Stimulated activated CD4-positive, alpha-beta T cell treated with anti-CD3 and anti-CD28 coated beads, Interleukin-1b, Interleukin-23, amount 100 ng/mL, for 48 hours (primary cell): ENCODE data around the gene SLC35E2B.
"Not testable (repeated sequence)": the region's sequence is repeated elsewhere in the genome, so short reads cannot be mapped to it uniquely, and the experiment has no call there.

Experiments
- DNase-seq: peaks from one replicate; pipeline ENCODE4 v3.0.0-alpha.2; 2020

SLC35E2B gene

DNA sequence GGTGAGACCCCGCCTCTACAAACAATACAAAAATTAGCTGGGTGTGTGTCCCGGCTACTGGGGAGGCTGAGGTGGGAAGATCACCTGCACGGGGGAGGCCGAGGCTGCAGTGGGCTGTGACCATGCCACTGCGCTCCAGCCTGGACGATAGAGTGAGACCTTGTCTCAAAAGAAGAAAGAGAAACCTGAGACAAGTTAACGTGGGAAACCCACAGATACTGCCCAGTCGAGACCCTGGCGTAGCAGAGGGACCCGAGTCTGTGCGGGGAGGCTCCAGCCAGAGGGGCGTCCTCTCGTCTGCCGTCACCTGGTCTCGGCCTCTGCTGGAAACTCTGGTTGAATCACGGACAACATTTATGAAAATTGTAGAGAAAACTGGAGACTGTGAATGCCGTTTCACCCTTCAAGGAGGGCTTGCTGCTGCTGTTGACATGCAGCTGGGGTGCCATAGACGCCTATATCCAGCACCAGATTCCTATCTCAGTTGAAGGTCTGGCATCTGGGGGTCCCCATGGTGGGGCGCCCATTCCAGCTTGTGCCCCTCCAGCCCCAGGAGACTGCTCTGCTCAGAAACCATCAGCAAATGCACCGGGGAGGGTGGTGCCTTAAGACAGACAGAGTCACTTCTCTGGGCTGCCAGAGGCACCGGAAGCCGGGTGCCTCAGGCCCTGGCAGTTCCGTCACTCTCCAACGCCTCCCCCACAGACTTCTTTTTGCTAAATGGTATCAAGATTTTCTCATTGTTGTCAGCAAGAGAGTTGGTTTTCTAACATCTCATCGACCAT, 20.2 kb downstream of the SLC35E2B start:
- DNase-seq, result no peak

DNA sequence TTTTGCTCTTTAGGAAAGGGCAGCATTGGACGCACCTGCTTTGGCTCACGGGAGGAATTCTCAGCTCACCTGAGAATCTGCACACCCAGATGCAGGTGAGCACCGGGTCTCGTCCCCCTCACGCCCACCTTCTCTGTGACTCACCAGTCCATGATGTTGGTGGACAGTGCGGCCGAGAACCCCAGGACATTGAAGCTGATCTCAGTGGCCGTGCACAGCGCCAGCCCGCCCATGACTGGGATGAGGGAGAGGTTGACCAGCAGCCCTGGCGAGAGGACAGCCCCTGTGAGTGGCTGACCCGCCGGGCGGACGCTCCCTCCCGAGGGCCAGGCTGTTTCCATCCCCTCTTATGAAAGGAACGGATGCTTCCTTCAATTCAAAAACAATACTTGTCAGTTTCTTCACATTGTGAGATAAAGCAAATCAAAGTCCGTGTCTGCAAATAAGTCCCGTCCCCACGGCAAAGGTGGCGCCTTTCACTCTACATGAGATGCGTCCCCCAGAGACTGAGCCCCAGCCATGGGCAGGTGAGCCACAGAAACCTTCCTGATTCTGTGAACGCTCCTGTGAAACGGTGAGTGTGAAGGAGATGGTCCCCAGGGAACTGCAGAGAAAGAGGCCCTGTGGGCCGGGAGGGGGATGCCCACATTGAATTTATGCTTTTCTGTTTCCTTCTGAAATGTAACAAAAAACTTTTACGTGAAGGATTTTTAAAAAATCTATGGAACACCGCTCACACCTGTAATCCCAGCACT, 21.1 kb downstream of the SLC35E2B start:
- DNase-seq, result no peak

DNA sequence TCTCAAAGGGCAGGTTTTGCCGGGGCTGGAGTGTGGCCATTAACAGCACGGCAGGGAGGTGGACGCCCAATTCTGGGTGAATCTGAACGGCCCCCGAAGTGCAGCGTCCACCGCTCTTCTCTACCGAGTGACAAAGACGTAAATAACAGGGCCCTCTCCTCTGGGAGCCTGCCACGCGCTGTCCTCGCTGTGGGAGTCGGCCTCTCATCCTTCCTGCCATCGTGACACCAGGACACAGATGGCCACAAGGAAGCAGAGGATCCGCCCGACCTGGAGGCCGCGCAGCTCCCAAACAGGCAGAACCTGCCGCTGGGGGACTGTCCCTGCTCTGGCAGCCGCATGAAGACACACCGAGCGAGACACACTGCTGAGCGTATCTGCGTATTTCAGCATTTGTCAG, 21.7 kb downstream of the SLC35E2B start:
- no peak for DNase-seq

DNA sequence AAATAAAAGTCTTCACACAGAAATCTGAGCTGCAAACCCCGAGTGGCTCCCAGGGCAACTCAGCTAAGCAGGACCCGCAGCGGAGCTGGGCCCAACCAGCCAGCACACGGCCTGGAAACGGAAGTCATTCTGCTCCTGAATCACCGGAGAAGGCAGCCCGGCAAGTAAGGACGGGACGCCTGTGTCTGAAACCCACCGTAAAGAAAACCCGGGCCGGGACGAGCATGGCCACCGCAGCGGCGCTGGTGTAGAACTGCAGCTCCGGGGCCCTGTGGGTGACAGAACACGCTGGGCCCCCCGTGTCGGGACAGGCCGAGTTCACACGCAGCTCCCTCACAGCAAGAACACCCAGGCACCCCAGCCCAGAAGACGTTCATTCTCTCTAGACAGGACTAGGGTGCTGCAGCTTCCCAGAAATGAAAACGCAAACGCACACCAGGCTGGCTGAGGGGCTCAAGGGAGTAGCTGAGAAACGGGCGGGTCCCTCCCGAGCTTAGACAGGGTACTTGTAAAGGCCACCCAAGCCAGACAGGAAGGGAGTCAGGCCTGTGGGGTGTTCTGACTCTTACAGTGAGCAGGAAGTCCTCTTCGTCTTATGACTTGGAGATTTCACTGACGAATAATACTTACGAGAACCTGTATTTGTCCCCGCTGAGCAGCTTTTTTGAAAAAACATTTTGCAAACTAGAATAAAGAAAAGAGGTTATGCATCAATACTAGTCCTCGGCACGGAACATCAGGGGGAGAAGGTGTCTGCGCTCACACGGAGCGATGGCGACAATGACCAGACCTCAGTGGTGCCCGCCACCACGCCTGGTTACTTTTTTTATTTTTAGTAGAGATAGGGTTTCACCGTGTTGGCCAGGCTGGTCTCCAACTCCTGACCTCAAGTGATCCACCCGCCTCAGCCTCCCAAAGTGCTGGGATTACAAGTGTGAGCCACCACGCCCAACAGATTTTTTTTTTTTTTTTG, 22.8 kb downstream of the SLC35E2B start:
- DNase-seq, result no peak

DNA sequence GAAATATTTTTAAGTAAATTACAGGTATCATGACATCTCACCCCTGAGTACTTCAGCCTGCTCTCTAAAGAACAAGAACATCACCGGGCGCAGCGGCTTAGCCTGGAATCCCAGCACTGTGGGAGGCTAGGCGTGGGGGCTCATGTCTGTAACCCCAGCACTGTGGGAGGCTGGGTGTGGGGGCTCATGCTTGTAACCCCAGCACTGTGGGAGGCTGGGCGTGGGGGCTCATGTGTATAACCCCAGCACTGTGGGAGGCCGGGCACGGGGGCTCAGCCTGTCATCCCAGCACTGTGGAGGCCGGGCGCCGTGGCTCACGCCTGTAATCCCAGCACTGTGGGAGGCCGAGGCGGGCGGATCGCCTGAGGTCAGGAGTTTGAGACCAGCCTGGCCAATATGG, 26.1 kb downstream of the SLC35E2B start:
- no peak for DNase-seq

DNA sequence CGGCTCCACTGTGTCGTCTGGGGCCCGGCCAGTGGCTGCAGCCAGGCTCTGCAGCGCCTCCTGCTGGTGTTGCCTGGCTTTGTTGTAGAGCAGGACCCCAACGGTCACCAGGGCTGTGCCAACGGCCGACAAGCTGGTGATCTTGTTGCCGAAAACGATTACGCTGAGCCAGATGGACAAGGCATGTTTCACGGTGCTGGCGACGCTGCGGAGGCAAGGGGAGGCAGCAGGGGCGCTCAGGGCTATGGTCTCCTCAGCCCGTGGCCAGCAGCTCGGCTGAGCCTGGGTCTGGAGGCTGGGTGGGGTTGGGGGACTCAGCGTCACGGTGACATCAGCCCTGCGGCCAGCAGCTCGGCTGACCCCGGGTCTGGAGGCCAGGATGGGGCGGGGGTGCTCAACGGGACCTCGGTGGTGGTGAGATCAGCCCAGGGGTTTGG, 26.8 kb downstream of the SLC35E2B start:
- DNase-seq, result peak; percentile 34

DNA sequence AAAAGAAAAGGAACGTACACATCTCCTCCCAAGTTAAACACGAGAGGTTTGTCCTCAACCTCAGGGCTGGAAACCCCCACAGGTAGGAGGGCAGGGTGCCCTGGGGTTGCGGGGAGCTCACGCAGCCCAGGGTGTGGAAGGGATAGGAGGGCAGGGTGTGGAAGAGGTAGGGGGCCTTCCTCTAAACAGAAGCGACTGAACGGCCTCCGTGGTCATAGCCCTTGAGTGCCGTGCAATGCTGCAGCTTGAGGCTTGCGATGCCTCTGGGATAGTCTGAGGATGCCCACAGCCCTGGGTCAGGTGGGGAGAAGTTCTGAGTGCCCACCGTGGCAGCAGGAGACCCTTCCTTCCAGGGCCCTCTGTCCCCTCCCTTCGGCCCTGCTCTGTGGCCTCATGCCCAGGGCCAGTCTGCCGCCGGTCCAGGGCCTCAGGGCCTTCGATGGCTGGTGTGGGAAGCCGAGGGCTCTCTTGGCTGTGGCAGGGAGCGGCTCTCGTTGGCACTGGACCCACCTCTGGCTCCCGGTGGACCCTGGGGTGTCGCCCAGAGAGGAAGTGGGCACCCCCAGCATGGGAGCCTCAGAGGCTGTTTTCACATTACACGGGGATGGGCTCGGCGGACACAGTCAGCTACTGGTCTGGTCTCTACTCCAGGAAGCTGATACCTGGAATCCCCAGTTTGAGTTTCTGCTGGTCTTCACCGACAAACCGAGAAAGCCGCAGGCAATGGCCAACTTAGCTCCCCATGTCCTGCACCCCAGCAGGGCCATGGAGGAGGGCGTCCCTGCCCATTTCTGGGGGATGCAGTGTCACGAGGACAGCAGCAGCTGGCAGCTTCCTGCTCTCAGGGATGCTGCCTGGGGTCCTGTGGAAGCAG, 27.4 kb downstream of the SLC35E2B start:
- no peak for DNase-seq

DNA sequence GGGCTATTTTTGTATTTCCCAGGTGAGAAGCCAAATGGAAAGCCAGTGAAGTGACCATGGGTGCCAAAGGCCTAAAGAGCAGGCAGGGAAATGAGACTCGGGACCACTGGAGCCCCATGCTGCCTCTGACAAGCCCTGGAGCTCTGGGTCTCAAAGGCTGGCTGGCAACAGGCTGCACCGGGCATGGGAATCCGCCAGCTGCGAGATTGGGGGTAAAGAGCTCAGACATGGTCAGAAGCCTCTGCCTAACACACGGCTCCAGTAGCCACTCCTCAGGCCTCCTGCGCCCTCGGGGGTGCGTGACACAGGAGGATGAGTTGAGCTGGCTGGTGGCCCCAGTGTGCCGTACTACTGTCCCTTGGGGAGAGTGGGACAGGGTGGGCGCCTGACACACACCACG, 28.3 kb downstream of the SLC35E2B start:
- not testable (repeated sequence) for DNase-seq

DNA sequence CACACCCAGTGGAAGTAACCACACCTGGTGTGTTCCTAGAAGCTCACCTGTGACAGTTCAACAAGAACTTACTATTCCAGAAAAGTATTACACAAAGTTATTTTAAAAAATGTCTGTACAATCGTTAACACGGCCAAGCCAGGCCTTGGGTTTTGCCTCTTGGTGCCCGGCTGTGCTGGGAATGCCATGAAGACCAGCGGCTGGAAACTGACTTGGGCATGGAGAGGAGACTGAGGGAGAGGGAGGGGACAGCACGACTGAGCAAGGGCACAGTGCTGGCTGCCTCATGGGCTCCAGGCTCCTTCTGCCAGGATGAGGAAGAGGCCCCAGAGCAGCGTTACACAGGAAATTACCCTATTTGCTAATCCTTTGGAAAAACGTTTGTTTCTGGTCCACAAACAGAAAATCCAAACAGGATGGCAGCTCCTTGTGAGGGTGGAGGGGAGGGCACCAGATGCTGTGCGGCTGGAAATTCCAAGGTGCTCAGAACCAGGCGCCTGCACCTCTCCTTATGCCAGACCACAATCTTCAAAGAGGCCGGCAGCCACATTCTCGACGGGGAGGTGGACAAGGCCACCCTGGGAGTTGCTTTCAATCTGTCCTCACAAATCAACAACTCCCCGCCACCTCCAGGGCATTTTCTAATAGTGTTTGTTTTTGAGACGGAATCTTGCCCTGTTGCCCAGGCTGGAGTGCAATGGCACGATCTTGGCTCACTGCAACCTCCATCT, 29.6 kb downstream of the SLC35E2B start:
- DNase-seq, result not testable (repeated sequence)

DNA sequence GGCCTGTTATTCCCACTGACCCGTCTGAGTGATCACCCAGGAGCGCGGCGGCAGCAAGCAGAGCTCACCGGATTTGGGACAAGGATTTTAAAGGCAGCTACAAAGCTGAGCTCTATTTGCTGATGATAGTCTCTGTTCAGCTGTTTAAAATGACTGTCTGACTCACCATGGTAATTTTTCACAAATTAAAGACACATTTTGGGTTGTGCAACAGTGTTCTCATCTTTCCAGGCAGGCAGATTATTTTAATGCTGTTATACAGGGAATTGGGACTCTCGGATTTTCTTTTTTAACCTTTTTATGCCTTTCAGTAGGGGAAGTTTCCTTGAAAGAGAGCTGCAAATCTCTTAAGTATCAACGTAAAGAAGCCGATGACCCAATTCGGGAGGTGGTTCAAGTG, 30.2 kb downstream of the SLC35E2B start:
- DNase-seq, result not testable (repeated sequence)

DNA sequence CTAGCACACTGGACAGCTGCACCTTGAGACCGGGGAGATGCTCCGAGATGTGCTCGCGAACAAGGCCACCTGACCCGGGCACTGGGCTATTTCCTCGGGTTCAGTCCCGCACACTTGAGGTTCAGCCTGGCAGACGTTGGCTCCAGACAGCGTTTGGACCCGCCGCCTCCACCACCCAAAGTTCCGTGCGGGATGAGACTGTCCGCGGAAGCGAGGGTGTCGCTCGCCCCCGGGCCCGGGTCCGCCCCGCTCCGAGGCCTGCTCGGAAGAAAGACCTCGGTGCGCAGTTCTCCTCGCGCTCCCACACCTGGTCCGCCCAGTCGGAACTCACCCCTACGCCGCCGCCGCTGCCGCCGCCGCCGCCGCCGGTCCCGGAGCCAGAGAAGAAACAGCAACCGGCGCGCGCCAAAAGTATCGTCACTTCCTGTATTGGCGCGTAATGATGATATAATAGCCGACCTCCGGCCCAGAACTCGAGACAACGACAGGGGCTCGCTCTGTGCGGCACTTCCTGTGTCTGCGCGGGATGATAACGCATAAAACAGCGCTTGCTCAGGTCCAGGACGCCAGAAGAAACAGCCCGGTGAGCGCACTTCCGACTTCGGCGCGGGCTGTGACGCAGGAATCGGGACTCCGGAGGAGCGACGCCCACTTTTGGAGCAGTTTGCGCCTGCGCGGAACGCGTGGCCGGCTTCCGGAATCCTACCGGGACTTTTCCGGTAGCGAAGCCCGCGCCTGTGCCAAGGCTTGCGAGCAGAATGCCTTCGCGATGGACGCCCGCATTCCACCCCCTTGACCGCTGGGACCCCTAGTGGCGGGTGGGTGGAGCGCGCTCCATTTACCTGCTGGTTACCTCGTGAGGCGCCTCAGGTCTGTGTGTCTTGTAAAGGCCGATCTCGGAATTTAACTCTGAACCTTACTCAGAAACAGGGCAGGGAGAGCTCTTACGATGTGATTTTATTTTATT, 33.7 kb downstream of the SLC35E2B start, which contains the start of gene CDK11B:
Gene CDK11B (minus strand): TSS at position 422 of the 967 bp plus-strand sequence. CDS start 1,519 bp downstream, outside the sequence.
- DNase-seq, result peak; percentile 99

DNA sequence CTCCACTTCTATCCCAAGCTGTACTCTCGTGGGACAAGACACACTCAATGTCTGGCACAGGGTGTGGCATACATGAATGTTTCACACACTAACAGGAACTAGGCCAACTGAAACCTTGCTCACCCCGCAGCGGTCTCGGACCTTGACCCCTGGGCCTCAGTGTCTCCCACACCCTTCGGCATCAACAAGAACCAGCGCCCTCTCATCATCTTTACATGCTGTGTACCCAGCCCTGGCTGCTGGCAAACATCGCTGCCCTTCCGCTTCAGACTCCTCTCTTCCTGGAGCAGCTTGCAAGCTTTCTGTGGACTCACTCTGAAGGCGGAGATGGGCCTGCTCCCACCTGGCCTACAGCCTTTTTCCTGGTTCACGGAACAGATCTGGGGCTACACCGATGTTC, 44.3 kb downstream of the SLC35E2B start:
- not testable (repeated sequence) for DNase-seq

DNA sequence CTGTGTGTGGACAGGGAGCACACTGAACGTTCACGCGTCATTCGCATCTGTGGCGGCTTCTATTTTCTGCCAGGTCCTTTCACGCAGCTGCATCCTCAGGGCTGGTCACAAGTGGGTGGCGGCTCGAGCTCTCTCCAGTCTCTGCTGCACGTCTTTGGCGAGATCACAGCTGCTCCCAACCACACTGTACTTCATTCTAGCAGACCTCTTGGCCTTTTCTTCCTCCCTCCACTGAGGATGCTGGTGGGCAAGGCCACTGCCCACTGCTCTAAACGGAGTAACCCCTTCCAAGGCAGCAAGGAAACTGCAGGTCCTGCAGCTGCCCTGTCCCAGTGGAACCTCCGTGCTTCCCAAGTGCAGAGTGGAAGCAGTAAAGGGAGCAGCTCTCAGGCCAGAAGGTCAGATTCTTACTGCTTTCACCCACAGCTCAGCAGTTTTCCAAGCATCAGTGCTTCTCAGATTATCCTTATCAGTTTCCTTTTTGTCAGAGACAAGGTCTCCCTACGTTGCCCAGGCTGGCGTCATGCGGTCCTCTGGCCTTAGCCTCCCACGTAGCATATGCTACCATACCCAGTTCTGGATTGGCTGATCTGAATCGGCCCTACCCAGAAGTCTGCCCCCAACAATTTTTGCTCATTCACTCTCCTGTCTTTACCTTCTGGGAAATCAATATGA, 44.9 kb downstream of the SLC35E2B start:
- DNase-seq, result not testable (repeated sequence)

DNA sequence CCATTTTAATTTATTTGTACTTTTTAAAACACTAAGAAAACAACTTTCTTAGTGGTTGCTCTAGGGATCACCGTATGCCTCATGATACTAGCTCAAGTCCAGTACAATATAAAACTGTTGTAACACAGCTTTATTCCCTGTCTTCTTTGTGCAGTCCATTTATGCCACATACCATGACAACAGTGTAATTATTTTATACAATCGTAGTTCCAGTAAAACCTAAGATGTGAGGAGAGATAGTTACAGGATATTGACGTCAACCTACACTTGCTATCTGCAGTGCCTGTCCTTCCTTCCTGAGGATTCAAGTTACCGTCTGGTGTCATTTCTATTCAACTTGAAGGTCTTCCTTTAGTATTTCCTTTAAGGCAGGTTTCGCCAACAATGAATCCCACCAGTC, 46.3 kb downstream of the SLC35E2B start:
- DNase-seq, result not testable (repeated sequence)

DNA sequence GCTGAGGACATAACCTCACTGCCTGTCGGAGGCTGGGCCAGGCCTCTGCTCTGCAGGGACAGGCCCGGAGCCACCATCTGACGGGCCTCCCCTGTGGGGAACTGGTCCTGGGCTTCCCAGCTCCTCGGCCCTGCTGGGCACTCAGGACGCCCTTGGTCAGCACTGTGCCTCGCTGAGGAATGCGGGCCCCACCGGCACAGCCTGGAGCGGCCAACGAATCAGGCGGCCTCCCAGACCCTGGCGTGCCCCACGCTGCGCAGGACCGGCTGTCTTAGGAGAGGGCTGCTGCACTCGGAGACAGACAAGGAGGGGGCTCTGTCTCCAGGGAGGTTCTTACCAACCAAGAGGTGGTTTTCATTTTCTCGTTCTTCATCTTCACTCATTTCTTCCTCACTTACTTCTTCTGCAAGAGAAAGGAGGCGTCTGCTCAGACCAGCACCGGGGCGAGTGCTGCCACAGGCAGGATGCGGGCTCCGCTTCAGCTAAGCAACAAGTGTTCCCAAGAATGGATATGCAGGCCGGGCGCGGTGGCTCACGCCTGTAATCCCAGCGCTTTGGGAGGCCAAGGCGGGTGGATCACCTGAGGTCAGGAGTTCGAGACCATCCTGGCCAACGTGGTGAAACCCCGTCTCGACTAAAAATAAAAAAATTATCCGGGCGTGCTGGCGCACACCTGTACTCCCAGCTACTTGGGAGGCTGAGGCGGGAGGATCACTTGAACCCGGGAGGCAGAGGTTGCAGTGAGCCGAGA, 51.7 kb downstream of the SLC35E2B start:
- DNase-seq, result not testable (repeated sequence)

DNA sequence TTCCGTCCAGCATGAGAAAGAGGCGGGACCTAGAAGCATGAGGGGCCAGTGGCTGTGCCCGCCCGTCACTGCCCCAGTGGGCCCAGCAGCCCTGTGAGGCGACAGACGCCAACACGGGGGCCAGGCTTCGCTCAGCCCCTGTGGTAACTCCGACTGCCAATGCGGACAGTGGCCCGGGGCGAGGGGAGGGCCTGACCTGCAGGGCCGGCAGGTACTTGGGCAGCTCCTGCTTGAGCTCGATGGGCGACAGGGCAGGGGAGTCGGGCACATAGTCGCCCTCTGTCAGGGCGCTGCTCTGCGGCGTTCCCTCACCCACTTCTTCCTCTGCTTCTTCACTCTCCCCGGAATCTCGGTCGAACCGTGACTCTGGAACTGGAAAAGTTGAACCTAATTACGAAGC, 52.5 kb downstream of the SLC35E2B start:
- DNase-seq, result not testable (repeated sequence)

DNA sequence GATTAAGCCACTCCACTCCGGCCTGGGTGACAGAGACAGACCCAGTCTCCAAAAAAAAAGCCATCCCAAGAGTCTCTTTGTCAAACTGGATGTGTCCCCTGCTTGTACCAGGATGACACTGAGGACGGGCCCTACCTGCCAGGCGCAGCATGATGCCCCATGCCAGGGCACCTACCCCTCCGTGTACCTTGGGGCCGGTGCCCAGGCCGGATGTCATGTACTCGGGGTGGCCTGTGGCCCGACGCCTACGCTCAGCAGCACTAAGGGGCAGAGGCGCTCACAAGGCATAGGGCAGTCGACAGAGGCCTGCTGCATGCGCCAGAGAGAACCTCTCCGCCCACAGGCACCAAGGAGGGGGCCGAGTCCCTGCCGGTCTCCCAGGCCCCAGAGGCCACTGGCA, 53.2 kb downstream of the SLC35E2B start:
- not testable (repeated sequence) for DNase-seq

DNA sequence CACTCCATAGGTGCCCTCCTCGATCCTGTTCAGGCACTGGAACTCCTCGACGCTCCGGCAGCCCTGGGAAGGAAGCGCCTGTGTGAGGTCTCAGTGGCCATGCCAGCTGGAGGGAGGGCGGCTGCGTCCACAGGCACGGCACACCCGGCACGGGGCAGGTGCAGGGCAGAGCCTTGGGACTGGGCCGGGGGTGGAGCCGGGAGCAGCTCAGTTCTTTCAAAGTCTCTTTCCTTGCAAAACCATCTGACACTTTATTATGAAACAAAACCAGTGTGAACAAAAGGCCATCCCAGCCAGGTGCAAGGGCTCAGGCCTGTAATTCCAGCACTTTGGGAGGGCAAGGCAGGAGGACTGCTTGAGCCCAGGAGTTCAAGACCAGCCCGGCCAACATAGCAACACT, 54.1 kb downstream of the SLC35E2B start:
- DNase-seq, result not testable (repeated sequence)
